GM19193 (cell line): ENCODE data around the gene LCE3A.

ENCODE experiments used
- POLR2A ChIP-seq: IDR thresholded peaks from 4 replicates; pipeline ENCODE4 v1.6.1; 2011; ENCODE audit not compliant: insufficient read depth, insufficient read length; ENCODE audit errors: extremely low read depth

The LCE3A gene

GRCh38 chr1:152622803-152623202 lies at the start of gene LCE3A:
Gene LCE3A (minus strand): TSS chr1:152623103. CDS start chr1:152623103, 0 bp downstream.
- TF ChIP-seq POLR2A = no peak

- no peak for TF ChIP-seq POLR2A
Observed at GRCh38 chr1:152667648-152668047, 44.7 kb upstream of the LCE3A start.

- TF ChIP-seq POLR2A = no peak
Observed at GRCh38 chr1:152663098-152663497, 40.2 kb upstream of the LCE3A start, which contains the start of gene LCE2D. Gene LCE2D (plus strand): TSS chr1:152663380. CDS start chr1:152664106, 726 bp downstream.

- no peak for TF ChIP-seq POLR2A
Observed at GRCh38 chr1:152658649-152659048, 35.7 kb upstream of the LCE3A start.

GRCh38 chr1:152657677-152658076 lies 34.8 kb upstream of the LCE3A start:
- no peak for TF ChIP-seq POLR2A

GRCh38 chr1:152656459-152656858 lies 33.6 kb upstream of the LCE3A start:
- no peak for TF ChIP-seq POLR2A

GRCh38 chr1:152654110-152654509 lies 31.2 kb upstream of the LCE3A start:
- TF ChIP-seq POLR2A = no peak

- no peak for TF ChIP-seq POLR2A
Observed at GRCh38 chr1:152646656-152647055, 23.8 kb upstream of the LCE3A start.

GRCh38 chr1:152645146-152645545 lies 22.2 kb upstream of the LCE3A start:
- no peak for TF ChIP-seq POLR2A

GRCh38 chr1:152643945-152644344 lies 21.0 kb upstream of the LCE3A start:
- no peak for TF ChIP-seq POLR2A

GRCh38 chr1:152640351-152640750 lies 17.4 kb upstream of the LCE3A start:
- TF ChIP-seq POLR2A = no peak

GRCh38 chr1:152630596-152630995 lies 7.7 kb upstream of the LCE3A start:
- TF ChIP-seq POLR2A = no peak

GRCh38 chr1:152626744-152627143 lies 3.8 kb upstream of the LCE3A start:
- no peak for TF ChIP-seq POLR2A

- no peak for TF ChIP-seq POLR2A
Observed at GRCh38 chr1:152623203-152623844, 421 bp upstream of the LCE3A start.

- no peak for TF ChIP-seq POLR2A
Observed at GRCh38 chr1:152621993-152622392, 910 bp downstream of the LCE3A start.

- TF ChIP-seq POLR2A = no peak
Observed at GRCh38 chr1:152613511-152613910, 9.4 kb downstream of the LCE3A start, which contains the start of gene LCE3B. Gene LCE3B (plus strand): TSS chr1:152613811. CDS start chr1:152613811, 0 bp downstream.

GRCh38 chr1:152599934-152600333 lies 23.0 kb downstream of the LCE3A start, which contains the start of gene LCE3C:
Gene LCE3C (plus strand): TSS chr1:152600234. CDS start chr1:152600732, 498 bp downstream.
- TF ChIP-seq POLR2A = no peak

GRCh38 chr1:152596986-152597385 lies 25.9 kb downstream of the LCE3A start:
- TF ChIP-seq POLR2A = no peak

GRCh38 chr1:152585586-152585985 lies 37.3 kb downstream of the LCE3A start:
- TF ChIP-seq POLR2A = no peak
